GM19035 (cell line): ENCODE measurements around the gene GULP1.

Experiments used
- ATAC-seq: cut with Tn5 transposase; IDR thresholded peaks from one replicate; pipeline ENCODE4 v1.9.1; 2021; ENCODE audit not compliant: unreplicated experiment

The GULP1 gene

GRCh38 chr2:188629753-188630527 lies 338.3 kb downstream of the GULP1 start:
- no peak for ATAC-seq

DNA sequence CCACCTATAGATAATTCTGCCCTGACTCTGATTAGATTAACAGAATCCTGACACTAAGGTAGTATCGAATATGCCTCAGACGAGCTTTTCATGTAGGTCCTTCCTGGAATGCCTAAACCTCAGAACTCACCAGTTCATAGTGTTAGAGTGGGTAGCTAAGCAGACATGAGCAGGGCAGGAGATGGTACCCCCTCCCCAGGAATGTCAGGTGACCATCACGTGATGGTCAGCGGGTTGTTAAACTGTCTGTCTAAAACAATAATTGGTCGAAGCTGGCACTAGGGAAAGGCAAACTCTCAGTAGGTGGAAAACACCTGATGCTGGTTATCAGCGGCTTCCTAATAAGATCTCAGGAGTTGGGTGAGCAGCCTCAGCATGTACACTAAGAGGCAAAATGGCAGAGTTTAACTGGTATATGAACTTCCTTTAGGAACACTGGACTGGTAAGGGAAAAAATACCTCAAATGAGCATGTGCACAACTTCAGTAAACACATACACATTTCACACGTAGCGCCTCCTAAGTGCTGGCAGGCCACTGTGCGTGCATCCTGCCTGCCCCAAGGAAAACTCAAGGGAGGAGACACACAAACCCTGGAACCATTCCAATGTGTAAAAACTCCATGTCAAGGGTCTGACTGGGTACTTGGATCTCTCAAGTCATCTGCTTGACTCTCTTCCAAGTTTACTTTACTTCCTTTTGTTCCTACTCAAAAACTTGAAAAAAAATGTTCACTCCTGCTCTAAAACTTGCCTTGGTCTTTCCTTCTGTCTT lies 339.5 kb downstream of the GULP1 start:
- no peak for ATAC-seq

GRCh38 chr2:188634656-188635055 lies 343.0 kb downstream of the GULP1 start:
- ATAC-seq, result no peak
